Measurements from ENCODE around the gene YPEL3.

Gene YPEL3

GRCh38 chr16:30091474-30092372 is 4.3 kb downstream of the YPEL3 start, which contains the start of gene TBX6:
TSS of gene TBX6 (minus strand) at chr16:30091924. CDS start at chr16:30091193, 731 bp downstream.
- H3K9ac ChIP-seq (ENCODE audit: low read depth in 1 of 2, low read length in 2 of 2): peak within 1 kb of the TSS; percentile 73 to 92
- peaks cover under 1 to 3% of the 10 kb centered on the region in 2 donors for H3K9me3 ChIP-seq (ENCODE audit: control insufficient read depth in 1 of 2, low read length in 2 of 2)
- peaks cover 33 to 40% of the 10 kb centered on the region in 2 donors for H3K4me1 ChIP-seq (ENCODE audit: control insufficient read depth in 1 of 2, insufficient read depth in 2 of 2, low read length in 2 of 2)
- H3K4me3 ChIP-seq (ENCODE audit: low read depth in 1 of 2, low read length in 2 of 2): peak within 1 kb of the TSS; percentile 75 to 85
- H3K36me3 ChIP-seq (ENCODE audit: control insufficient read depth in 1 of 2, insufficient read depth in 2 of 2, low read length in 2 of 2): peaks cover 12 to 13% of the 10 kb centered on the region in 2 donors
- H3K27me3 ChIP-seq (ENCODE audit: control insufficient read depth in 1 of 2, insufficient read depth in 2 of 2, low read length in 2 of 2): no peaks in the 10 kb centered on the region
- H3K27ac ChIP-seq (ENCODE audit: low read depth, low read length): peak within 1 kb of the TSS; percentile 62

GRCh38 chr16:30090610-30091331 is 5.2 kb downstream of the YPEL3 start:
- Histone ChIP-seq H3K9me3 (ENCODE audit: control insufficient read depth in 1 of 2, low read length in 2 of 2) (no peaks in the 10 kb centered on the region), H3K27me3 (ENCODE audit: control insufficient read depth in 1 of 2, insufficient read depth in 2 of 2, low read length in 2 of 2) (no peaks in the 10 kb centered on the region), H3K4me3 (ENCODE audit: low read depth in 1 of 2, low read length in 2 of 2) (peak overlapping the region; percentile 75 to 85), H3K27ac (ENCODE audit: low read depth, low read length) (no peak overlapping the region), H3K9ac (ENCODE audit: low read depth in 1 of 2, low read length in 2 of 2) (peak overlapping the region in 1 of 2 donors; percentile 73), H3K36me3 (ENCODE audit: control insufficient read depth in 1 of 2, insufficient read depth in 2 of 2, low read length in 2 of 2) (peaks cover 12 to 13% of the 10 kb centered on the region in 2 donors), H3K4me1 (ENCODE audit: control insufficient read depth in 1 of 2, insufficient read depth in 2 of 2, low read length in 2 of 2) (peaks cover 33 to 35% of the 10 kb centered on the region in 2 donors)

GRCh38 chr16:30088832-30089624 is 7.0 kb downstream of the YPEL3 start:
- Histone ChIP-seq H3K4me3 (ENCODE audit: low read depth in 1 of 2, low read length in 2 of 2) (no peak overlapping the region), H3K36me3 (ENCODE audit: control insufficient read depth in 1 of 2, insufficient read depth in 2 of 2, low read length in 2 of 2) (peaks cover 6 to 20% of the 10 kb centered on the region in 2 donors), H3K9ac (ENCODE audit: low read depth in 1 of 2, low read length in 2 of 2) (no peak overlapping the region), H3K9me3 (ENCODE audit: control insufficient read depth in 1 of 2, low read length in 2 of 2) (no peaks in the 10 kb centered on the region), H3K4me1 (ENCODE audit: control insufficient read depth in 1 of 2, insufficient read depth in 2 of 2, low read length in 2 of 2) (peaks cover 18 to 21% of the 10 kb centered on the region in 2 donors), H3K27me3 (ENCODE audit: control insufficient read depth in 1 of 2, insufficient read depth in 2 of 2, low read length in 2 of 2) (no peaks in the 10 kb centered on the region), H3K27ac (ENCODE audit: low read depth, low read length) (no peak overlapping the region)

GRCh38 chr16:30088237-30088831 is 7.7 kb downstream of the YPEL3 start:
- H3K27ac ChIP-seq (ENCODE audit: low read depth, low read length): no peak overlapping the region
- H3K9me3 ChIP-seq (ENCODE audit: control insufficient read depth in 1 of 2, low read length in 2 of 2): no peaks in the 10 kb centered on the region
- peaks cover 17 to 21% of the 10 kb centered on the region in 2 donors for H3K4me1 ChIP-seq (ENCODE audit: control insufficient read depth in 1 of 2, insufficient read depth in 2 of 2, low read length in 2 of 2)
- no peak overlapping the region for H3K4me3 ChIP-seq (ENCODE audit: low read depth in 1 of 2, low read length in 2 of 2)
- H3K36me3 ChIP-seq (ENCODE audit: control insufficient read depth in 1 of 2, insufficient read depth in 2 of 2, low read length in 2 of 2): peaks cover 10 to 24% of the 10 kb centered on the region in 2 donors
- no peaks in the 10 kb centered on the region for H3K27me3 ChIP-seq (ENCODE audit: control insufficient read depth in 1 of 2, insufficient read depth in 2 of 2, low read length in 2 of 2)
- no peak overlapping the region for H3K9ac ChIP-seq (ENCODE audit: low read depth in 1 of 2, low read length in 2 of 2)

GRCh38 chr16:30087181-30087898 is 8.7 kb downstream of the YPEL3 start:
- H3K27ac ChIP-seq (ENCODE audit: low read depth, low read length): no peak overlapping the region
- H3K4me3 ChIP-seq (ENCODE audit: low read depth in 1 of 2, low read length in 2 of 2): no peak overlapping the region
- H3K4me1 ChIP-seq (ENCODE audit: control insufficient read depth in 1 of 2, insufficient read depth in 2 of 2, low read length in 2 of 2): peaks cover 12% of the 10 kb centered on the region in 2 donors
- H3K9ac ChIP-seq (ENCODE audit: low read depth in 1 of 2, low read length in 2 of 2): no peak overlapping the region
- no peaks in the 10 kb centered on the region for H3K9me3 ChIP-seq (ENCODE audit: control insufficient read depth in 1 of 2, low read length in 2 of 2)
- H3K36me3 ChIP-seq (ENCODE audit: control insufficient read depth in 1 of 2, insufficient read depth in 2 of 2, low read length in 2 of 2): peaks cover 20 to 34% of the 10 kb centered on the region in 2 donors
- no peaks in the 10 kb centered on the region for H3K27me3 ChIP-seq (ENCODE audit: control insufficient read depth in 1 of 2, insufficient read depth in 2 of 2, low read length in 2 of 2)

- Histone ChIP-seq H3K4me1 (ENCODE audit: control insufficient read depth in 1 of 2, insufficient read depth in 2 of 2, low read length in 2 of 2) (peaks cover 5 to 8% of the 10 kb centered on the region in 2 donors), H3K27me3 (ENCODE audit: control insufficient read depth in 1 of 2, insufficient read depth in 2 of 2, low read length in 2 of 2) (no peaks in the 10 kb centered on the region), H3K4me3 (ENCODE audit: low read depth in 1 of 2, low read length in 2 of 2) (no peak overlapping the region), H3K9me3 (ENCODE audit: control insufficient read depth in 1 of 2, low read length in 2 of 2) (no peaks in the 10 kb centered on the region), H3K9ac (ENCODE audit: low read depth in 1 of 2, low read length in 2 of 2) (no peak overlapping the region), H3K36me3 (ENCODE audit: control insufficient read depth in 1 of 2, insufficient read depth in 2 of 2, low read length in 2 of 2) (peaks cover 21 to 38% of the 10 kb centered on the region in 2 donors), H3K27ac (ENCODE audit: low read depth, low read length) (no peak overlapping the region)
Observed at GRCh38 chr16:30086291-30087140, 9.5 kb downstream of the YPEL3 start.

- Histone ChIP-seq H3K9me3 (ENCODE audit: control insufficient read depth in 1 of 2, low read length in 2 of 2) (no peaks in the 10 kb centered on the region), H3K36me3 (ENCODE audit: control insufficient read depth in 1 of 2, insufficient read depth in 2 of 2, low read length in 2 of 2) (peaks cover 21 to 44% of the 10 kb centered on the region in 2 donors), H3K4me3 (ENCODE audit: low read depth in 1 of 2, low read length in 2 of 2) (no peak overlapping the region), H3K9ac (ENCODE audit: low read depth in 1 of 2, low read length in 2 of 2) (no peak overlapping the region), H3K27ac (ENCODE audit: low read depth, low read length) (no peak overlapping the region), H3K4me1 (ENCODE audit: control insufficient read depth in 1 of 2, insufficient read depth in 2 of 2, low read length in 2 of 2) (peaks cover 0 to 10% of the 10 kb centered on the region in 2 donors), H3K27me3 (ENCODE audit: control insufficient read depth in 1 of 2, insufficient read depth in 2 of 2, low read length in 2 of 2) (no peaks in the 10 kb centered on the region)
Observed at GRCh38 chr16:30085820-30086219, 10.2 kb downstream of the YPEL3 start.

- peaks cover 0 to 6% of the 10 kb centered on the region in 2 donors for H3K4me1 ChIP-seq (ENCODE audit: control insufficient read depth in 1 of 2, insufficient read depth in 2 of 2, low read length in 2 of 2)
- no peak overlapping the region for H3K4me3 ChIP-seq (ENCODE audit: low read depth in 1 of 2, low read length in 2 of 2)
- no peaks in the 10 kb centered on the region for H3K27me3 ChIP-seq (ENCODE audit: control insufficient read depth in 1 of 2, insufficient read depth in 2 of 2, low read length in 2 of 2)
- H3K9ac ChIP-seq (ENCODE audit: low read depth in 1 of 2, low read length in 2 of 2): no peak overlapping the region
- no peaks in the 10 kb centered on the region for H3K9me3 ChIP-seq (ENCODE audit: control insufficient read depth in 1 of 2, low read length in 2 of 2)
- H3K36me3 ChIP-seq (ENCODE audit: control insufficient read depth in 1 of 2, insufficient read depth in 2 of 2, low read length in 2 of 2): peaks cover 21 to 48% of the 10 kb centered on the region in 2 donors
- H3K27ac ChIP-seq (ENCODE audit: low read depth, low read length): no peak overlapping the region
Observed at GRCh38 chr16:30085247-30085646, 10.8 kb downstream of the YPEL3 start.
